Stimulated activated CD4-positive, alpha-beta T cell treated with anti-CD3 and anti-CD28 coated beads, Interleukin-12 subunit alpha, Interleukin-12 subunit beta, amount 100 ng/mL, for 4 hours (primary cell): ENCODE results near the gene SHTN1.
A peak's percentile ranks its signal among the peaks of the same experiment; 100 is the strongest.

Experiments
- DNase-seq: peaks from one replicate; pipeline ENCODE4 v3.0.0-alpha.2; 2020

The SHTN1 gene

GRCh38 chr10:117005026-117005526 is at the start of gene SHTN1:
Gene SHTN1, minus strand, starts transcription at chr10:117005187. Its CDS starts 108 bp downstream, at chr10:117005079.
- DNase-seq = peak; percentile 26

GRCh38 chr10:117053482-117053881 is 48.5 kb upstream of the SHTN1 start:
- no peak for DNase-seq

GRCh38 chr10:117047947-117048346 is 43.0 kb upstream of the SHTN1 start:
- DNase-seq = no peak

- no peak for DNase-seq
Observed at GRCh38 chr10:117016266-117016665, 11.3 kb upstream of the SHTN1 start.

GRCh38 chr10:117014835-117015234 is 9.8 kb upstream of the SHTN1 start:
- no peak for DNase-seq

- DNase-seq = no peak
Observed at GRCh38 chr10:117007080-117007479, 2.1 kb upstream of the SHTN1 start.

GRCh38 chr10:117005527-117006055 is 604 bp upstream of the SHTN1 start:
- no peak for DNase-seq

GRCh38 chr10:117004227-117005025 is 561 bp downstream of the SHTN1 start:
- no peak for DNase-seq

GRCh38 chr10:117003336-117003735 is 1.7 kb downstream of the SHTN1 start:
- DNase-seq = no peak

- DNase-seq = no peak
Observed at GRCh38 chr10:117002206-117002605, 2.8 kb downstream of the SHTN1 start.

- no peak for DNase-seq
Observed at GRCh38 chr10:117001144-117001543, 3.8 kb downstream of the SHTN1 start.

- DNase-seq = no peak
Observed at GRCh38 chr10:117000580-117000979, 4.4 kb downstream of the SHTN1 start.

GRCh38 chr10:116998172-116998571 is 6.8 kb downstream of the SHTN1 start:
- DNase-seq = no peak

GRCh38 chr10:116997015-116997414 is 8.0 kb downstream of the SHTN1 start:
- DNase-seq = no peak

GRCh38 chr10:116995648-116996047 is 9.3 kb downstream of the SHTN1 start:
- DNase-seq = no peak

- no peak for DNase-seq
Observed at GRCh38 chr10:116994113-116994890, 10.7 kb downstream of the SHTN1 start.

- no peak for DNase-seq
Observed at GRCh38 chr10:116993610-116994009, 11.4 kb downstream of the SHTN1 start.

- no peak for DNase-seq
Observed at GRCh38 chr10:116992183-116992582, 12.8 kb downstream of the SHTN1 start.

- no peak for DNase-seq
Observed at GRCh38 chr10:116990276-116990800, 14.6 kb downstream of the SHTN1 start.

- no peak for DNase-seq
Observed at GRCh38 chr10:116989439-116989838, 15.5 kb downstream of the SHTN1 start.

GRCh38 chr10:116988311-116988710 is 16.7 kb downstream of the SHTN1 start:
- no peak for DNase-seq

- no peak for DNase-seq
Observed at GRCh38 chr10:116985611-116986010, 19.4 kb downstream of the SHTN1 start.

- no peak for DNase-seq
Observed at GRCh38 chr10:116984202-116984990, 20.6 kb downstream of the SHTN1 start.
